Mammary epithelial cell (primary cell): Measurements from ENCODE around the gene ZBTB44.

Experiments used
- EZH2 ChIP-seq: IDR thresholded peaks from 2 replicates; pipeline ENCODE4 v1.6.1; 2012; ENCODE audit warnings: low read length, inconsistent platforms, borderline replicate concordance
- TF ChIP-seq, protein P1 (sequence below), 2 donors: IDR thresholded peaks in 1 of 2; conservative IDR thresholded peaks in 1 of 2; 2 replicates each; pipeline ENCODE4 v1.5.1; 2011 to 2012; ENCODE audit warnings: inconsistent platforms in 2 of 2, low read length in 2 of 2, mild to moderate bottlenecking in 2 of 2, control low read depth in 1 of 2, low read depth in 1 of 2; ENCODE audit not compliant: insufficient read depth in 1 of 2; ENCODE audit errors: extremely low read depth in 1 of 2

DNA sequence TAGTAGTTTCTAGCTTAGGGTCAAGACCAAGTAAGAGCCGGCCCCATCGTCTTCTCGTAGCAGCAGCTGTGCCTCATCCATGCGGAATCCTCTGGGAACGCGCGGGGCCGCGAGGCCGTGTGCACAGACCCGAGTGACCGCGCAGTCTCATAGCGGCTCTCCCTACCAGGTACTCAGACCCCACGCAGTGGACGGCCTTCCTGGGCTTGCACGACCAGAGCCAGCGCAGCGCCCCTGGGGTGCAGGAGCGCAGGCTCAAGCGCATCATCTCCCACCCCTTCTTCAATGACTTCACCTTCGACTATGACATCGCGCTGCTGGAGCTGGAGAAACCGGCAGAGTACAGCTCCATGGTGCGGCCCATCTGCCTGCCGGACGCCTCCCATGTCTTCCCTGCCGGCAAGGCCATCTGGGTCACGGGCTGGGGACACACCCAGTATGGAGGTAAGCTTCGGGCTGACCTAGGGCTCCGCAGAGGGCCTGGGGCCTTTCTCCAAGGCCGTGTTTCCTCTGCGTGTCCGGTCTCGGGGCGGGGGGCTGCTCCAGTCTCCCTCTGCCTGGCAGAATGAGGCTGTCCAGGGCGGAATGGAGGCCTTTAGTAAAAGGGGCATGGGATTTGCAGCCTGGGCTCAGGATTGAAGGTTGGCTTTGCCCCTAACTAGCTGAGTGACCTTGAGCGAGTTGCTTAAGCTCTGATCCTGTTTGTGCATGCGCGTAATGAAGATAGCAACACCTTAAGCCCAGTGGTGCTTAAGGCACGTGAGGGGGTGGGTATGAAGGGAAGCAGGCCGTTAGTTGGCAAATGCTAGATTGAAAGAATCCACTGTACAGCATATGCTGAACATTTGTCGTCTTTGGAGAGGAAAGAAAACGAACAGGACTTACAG is 106.2 kb downstream of the ZBTB44 start:
- TF ChIP-seq, protein P1, sequence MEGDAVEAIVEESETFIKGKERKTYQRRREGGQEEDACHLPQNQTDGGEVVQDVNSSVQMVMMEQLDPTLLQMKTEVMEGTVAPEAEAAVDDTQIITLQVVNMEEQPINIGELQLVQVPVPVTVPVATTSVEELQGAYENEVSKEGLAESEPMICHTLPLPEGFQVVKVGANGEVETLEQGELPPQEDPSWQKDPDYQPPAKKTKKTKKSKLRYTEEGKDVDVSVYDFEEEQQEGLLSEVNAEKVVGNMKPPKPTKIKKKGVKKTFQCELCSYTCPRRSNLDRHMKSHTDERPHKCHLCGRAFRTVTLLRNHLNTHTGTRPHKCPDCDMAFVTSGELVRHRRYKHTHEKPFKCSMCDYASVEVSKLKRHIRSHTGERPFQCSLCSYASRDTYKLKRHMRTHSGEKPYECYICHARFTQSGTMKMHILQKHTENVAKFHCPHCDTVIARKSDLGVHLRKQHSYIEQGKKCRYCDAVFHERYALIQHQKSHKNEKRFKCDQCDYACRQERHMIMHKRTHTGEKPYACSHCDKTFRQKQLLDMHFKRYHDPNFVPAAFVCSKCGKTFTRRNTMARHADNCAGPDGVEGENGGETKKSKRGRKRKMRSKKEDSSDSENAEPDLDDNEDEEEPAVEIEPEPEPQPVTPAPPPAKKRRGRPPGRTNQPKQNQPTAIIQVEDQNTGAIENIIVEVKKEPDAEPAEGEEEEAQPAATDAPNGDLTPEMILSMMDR (conservative IDR thresholded peaks at IDR 0.05 in 1 of 2, IDR thresholded peaks at IDR 0.05 in 1 of 2; ENCODE audit: extremely low read depth in 1 of 2, insufficient read depth in 1 of 2, low read depth in 1 of 2, low read length in 2 of 2), result no peak
- TF ChIP-seq EZH2, result no peak
